ENCODE results near the gene GRM7. TPM values are rescaled to one million over a fixed set of nuclear protein-coding genes. Genes with fewer than 3 reads are reported as not detected.

The GRM7 gene
- total RNA-seq, 2 experiments from 2014 or later, result not detected

- H3K4me1 Mint-ChIP-seq (ENCODE audit: low read depth), result no peaks in the 10 kb centered on the region
- ChIA-PET CTCF (no interaction called here), POLR2A (no interaction called here)
- ATAC-seq (no peak), DNase-seq (no peak)
- no peak overlapping the region for H3K27ac Mint-ChIP-seq
- H3K4me3 Mint-ChIP-seq, result no peak overlapping the region
- no peak for TF ChIP-seq CTCF (IDR thresholded peaks at IDR 0.05)
- H3K9me3 Mint-ChIP-seq, result peaks cover 10% of the 10 kb centered on the region
- H3K36me3 Mint-ChIP-seq (ENCODE audit: low read depth), result no peaks in the 10 kb centered on the region
- intact Hi-C loops (cut with micrococcal nuclease), result no loop called here
- no peaks in the 10 kb centered on the region for H3K27me3 Mint-ChIP-seq
Measured at GRCh38 chr3:7432610-7433009, 571.7 kb downstream of the GRM7 start.

GRCh38 chr3:7433073-7433472, 572.2 kb downstream of the GRM7 start:
- intact Hi-C loops (cut with micrococcal nuclease), result no loop called here
- ATAC-seq, result no peak
- Mint-ChIP-seq H3K4me3 (no peak overlapping the region), H3K36me3 (ENCODE audit: low read depth) (no peaks in the 10 kb centered on the region), H3K4me1 (ENCODE audit: low read depth) (no peaks in the 10 kb centered on the region), H3K27me3 (no peaks in the 10 kb centered on the region), H3K27ac (no peak overlapping the region), H3K9me3 (peaks cover 10% of the 10 kb centered on the region)
- ChIA-PET POLR2A (no interaction called here), CTCF (no interaction called here)
- no peak for DNase-seq
- no peak for TF ChIP-seq CTCF (IDR thresholded peaks at IDR 0.05)

- POLR2A ChIA-PET, result no interaction called here
- intact Hi-C loops (cut with micrococcal nuclease), result no loop called here
- H3K27me3 Mint-ChIP-seq, result no peaks in the 10 kb centered on the region
- peaks cover 10% of the 10 kb centered on the region for H3K9me3 Mint-ChIP-seq
- no peaks in the 10 kb centered on the region for H3K36me3 Mint-ChIP-seq (ENCODE audit: low read depth)
- CTCF ChIA-PET, result no interaction called here
- no peak overlapping the region for H3K4me3 Mint-ChIP-seq
- ATAC-seq (no peak), DNase-seq (no peak)
- no peak overlapping the region for H3K27ac Mint-ChIP-seq
- TF ChIP-seq CTCF (IDR thresholded peaks at IDR 0.05), result no peak
- H3K4me1 Mint-ChIP-seq (ENCODE audit: low read depth), result no peaks in the 10 kb centered on the region
Measured at GRCh38 chr3:7436542-7436941, 575.6 kb downstream of the GRM7 start.

GRCh38 chr3:7437231-7437630, 576.3 kb downstream of the GRM7 start:
- POLR2A ChIA-PET, result no interaction called here
- H3K36me3 Mint-ChIP-seq (ENCODE audit: low read depth), result no peaks in the 10 kb centered on the region
- CTCF ChIA-PET, result no interaction called here

GRCh38 chr3:7439101-7439680, 578.3 kb downstream of the GRM7 start:
- POLR2A ChIA-PET, result no interaction called here

More at GRCh38 chr3:7437231-7437630, 576.3 kb downstream of the GRM7 start:
- TF ChIP-seq CTCF (IDR thresholded peaks at IDR 0.05), result no peak
- H3K4me1 Mint-ChIP-seq (ENCODE audit: low read depth), result no peaks in the 10 kb centered on the region
- intact Hi-C loops (cut with micrococcal nuclease), result no loop called here
- no peak overlapping the region for H3K27ac Mint-ChIP-seq
- no peaks in the 10 kb centered on the region for H3K27me3 Mint-ChIP-seq
- no peak for ATAC-seq
- peaks cover 10% of the 10 kb centered on the region for H3K9me3 Mint-ChIP-seq
- DNase-seq, result no peak
- no peak overlapping the region for H3K4me3 Mint-ChIP-seq

More at GRCh38 chr3:7439101-7439680, 578.3 kb downstream of the GRM7 start:
- Mint-ChIP-seq H3K4me3 (no peak overlapping the region), H3K9me3 (peaks cover 6% of the 10 kb centered on the region), H3K27ac (no peak overlapping the region), H3K27me3 (no peaks in the 10 kb centered on the region), H3K36me3 (ENCODE audit: low read depth) (no peaks in the 10 kb centered on the region), H3K4me1 (ENCODE audit: low read depth) (no peaks in the 10 kb centered on the region)
- ATAC-seq, result no peak
- CTCF ChIA-PET, result no interaction called here
- intact Hi-C loops (cut with micrococcal nuclease), result no loop called here
- no peak for DNase-seq
- TF ChIP-seq CTCF (IDR thresholded peaks at IDR 0.05), result no peak
